Stimulated activated memory B cell treated with anti-CD40 and anti-IgM and Interleukin-4, amounts not matched to agents 10 μg/mL and 1 μg/mL and 100 μg/mL, for 72 hours (primary cell): ENCODE measurements around the gene MAML1.
"Not testable (repeated sequence)": the region's sequence is repeated elsewhere in the genome, so short reads cannot be mapped to it uniquely, and the experiment has no call there.

Experiments used
- ATAC-seq: fragments of 150-1000 bp; cut with Tn5 transposase; 2 replicates; pipeline ENCODE4 v1.10.0; 2021
- H3K27ac Mint-ChIP-seq: one replicate; pipeline ENCODE4 v1.8.0; 2022; ENCODE audit warnings: mild to moderate bottlenecking, mixed read lengths
- H3K27me3 Mint-ChIP-seq: one replicate; pipeline ENCODE4 v1.8.0; 2022; ENCODE audit warnings: mixed read lengths
- H3K36me3 Mint-ChIP-seq: one replicate; pipeline ENCODE4 v1.8.0; 2022; ENCODE audit warnings: mixed read lengths
- H3K4me1 Mint-ChIP-seq: one replicate; pipeline ENCODE4 v1.8.0; 2022; ENCODE audit warnings: mixed read lengths
- H3K4me3 Mint-ChIP-seq: one replicate; pipeline ENCODE4 v1.8.0; 2022; ENCODE audit warnings: mild to moderate bottlenecking, moderate library complexity, mixed read lengths
- H3K9me3 Mint-ChIP-seq: one replicate; pipeline ENCODE4 v1.8.0; 2022; ENCODE audit warnings: mixed read lengths

Gene MAML1

GRCh38 chr5:179729727-179730126 lies 2.9 kb upstream of the MAML1 start:
- H3K4me1 Mint-ChIP-seq = peaks cover 44% of the 10 kb centered on the region
- no peak overlapping the region for H3K4me3 Mint-ChIP-seq
- H3K27me3 Mint-ChIP-seq = no peaks in the 10 kb centered on the region
- no peak overlapping the region for H3K27ac Mint-ChIP-seq
- ATAC-seq = no peak
- peaks cover 42% of the 10 kb centered on the region for H3K36me3 Mint-ChIP-seq
- no peaks in the 10 kb centered on the region for H3K9me3 Mint-ChIP-seq

GRCh38 chr5:179730356-179730755 lies 2.3 kb upstream of the MAML1 start:
- no peaks in the 10 kb centered on the region for H3K27me3 Mint-ChIP-seq
- no peaks in the 10 kb centered on the region for H3K9me3 Mint-ChIP-seq
- peaks cover 46% of the 10 kb centered on the region for H3K4me1 Mint-ChIP-seq
- no peak overlapping the region for H3K4me3 Mint-ChIP-seq
- H3K27ac Mint-ChIP-seq = peak overlapping the region; percentile 53
- no peak for ATAC-seq
- H3K36me3 Mint-ChIP-seq = peaks cover 41% of the 10 kb centered on the region

- Mint-ChIP-seq H3K27me3 (no peaks in the 10 kb centered on the region), H3K36me3 (peaks cover 41% of the 10 kb centered on the region), H3K27ac (peak overlapping the region; percentile 53), H3K4me3 (no peak overlapping the region), H3K9me3 (no peaks in the 10 kb centered on the region), H3K4me1 (peaks cover 50% of the 10 kb centered on the region)
- no peak for ATAC-seq
Observed at GRCh38 chr5:179730852-179731251, 1.8 kb upstream of the MAML1 start.

- H3K4me1 Mint-ChIP-seq = peaks cover 54% of the 10 kb centered on the region
- peaks cover 34% of the 10 kb centered on the region for H3K36me3 Mint-ChIP-seq
- peak overlapping the region; percentile 73 for H3K4me3 Mint-ChIP-seq
Observed at GRCh38 chr5:179731791-179732411, 721 bp upstream of the MAML1 start.

GRCh38 chr5:179732918-179733771 lies 523 bp downstream of the MAML1 start:
- H3K27ac Mint-ChIP-seq = peak overlapping the region; percentile 86
- H3K4me3 Mint-ChIP-seq = peak overlapping the region; percentile 90
- peaks cover 59% of the 10 kb centered on the region for H3K4me1 Mint-ChIP-seq
- peaks cover 26% of the 10 kb centered on the region for H3K36me3 Mint-ChIP-seq
- ATAC-seq = peak; percentile 63
- H3K9me3 Mint-ChIP-seq = no peaks in the 10 kb centered on the region
- no peaks in the 10 kb centered on the region for H3K27me3 Mint-ChIP-seq

More at GRCh38 chr5:179731791-179732411, 721 bp upstream of the MAML1 start:
- Mint-ChIP-seq H3K9me3 (no peaks in the 10 kb centered on the region), H3K27ac (peak overlapping the region; percentile 86), H3K27me3 (no peaks in the 10 kb centered on the region)
- ATAC-seq = peak; percentile 54

- H3K36me3 Mint-ChIP-seq = peaks cover 30% of the 10 kb centered on the region
- no peak for ATAC-seq
- peak overlapping the region; percentile 86 for H3K27ac Mint-ChIP-seq
- H3K9me3 Mint-ChIP-seq = no peaks in the 10 kb centered on the region
- no peaks in the 10 kb centered on the region for H3K27me3 Mint-ChIP-seq
- H3K4me3 Mint-ChIP-seq = peak overlapping the region; percentile 90
- H3K4me1 Mint-ChIP-seq = peaks cover 65% of the 10 kb centered on the region
Observed at GRCh38 chr5:179733772-179734126, 1.1 kb downstream of the MAML1 start.

- Mint-ChIP-seq H3K4me3 (peak overlapping the region; percentile 90), H3K9me3 (no peaks in the 10 kb centered on the region), H3K27me3 (no peaks in the 10 kb centered on the region), H3K27ac (peak overlapping the region; percentile 86), H3K36me3 (peaks cover 32% of the 10 kb centered on the region), H3K4me1 (peaks cover 74% of the 10 kb centered on the region)
- ATAC-seq = no peak
Observed at GRCh38 chr5:179734536-179735164, 2.0 kb downstream of the MAML1 start.

- ATAC-seq = no peak
- Mint-ChIP-seq H3K27me3 (no peaks in the 10 kb centered on the region), H3K9me3 (no peaks in the 10 kb centered on the region), H3K4me1 (peaks cover 69% of the 10 kb centered on the region), H3K36me3 (peaks cover 29% of the 10 kb centered on the region), H3K27ac (no peak overlapping the region), H3K4me3 (no peak overlapping the region)
Observed at GRCh38 chr5:179738742-179739141, 6.1 kb downstream of the MAML1 start.

GRCh38 chr5:179744106-179744505 lies 11.5 kb downstream of the MAML1 start:
- H3K36me3 Mint-ChIP-seq = peaks cover 28% of the 10 kb centered on the region
- ATAC-seq, H3K27ac Mint-ChIP-seq, H3K9me3 Mint-ChIP-seq, H3K4me3 Mint-ChIP-seq, H3K27me3 Mint-ChIP-seq: not testable (repeated sequence)
- H3K4me1 Mint-ChIP-seq = peaks cover 45% of the 10 kb centered on the region

- no peak for ATAC-seq
- Mint-ChIP-seq H3K9me3 (no peaks in the 10 kb centered on the region), H3K27ac (no peak overlapping the region), H3K27me3 (no peaks in the 10 kb centered on the region), H3K4me1 (peaks cover 38% of the 10 kb centered on the region), H3K36me3 (peaks cover 25% of the 10 kb centered on the region), H3K4me3 (no peak overlapping the region)
Observed at GRCh38 chr5:179746872-179747271, 14.2 kb downstream of the MAML1 start.

GRCh38 chr5:179747811-179748210 lies 15.2 kb downstream of the MAML1 start:
- no peak for ATAC-seq
- Mint-ChIP-seq H3K9me3 (no peaks in the 10 kb centered on the region), H3K27ac (no peak overlapping the region), H3K4me3 (no peak overlapping the region), H3K36me3 (peaks cover 25% of the 10 kb centered on the region), H3K27me3 (no peaks in the 10 kb centered on the region), H3K4me1 (peaks cover 38% of the 10 kb centered on the region)

GRCh38 chr5:179749857-179750508 lies 17.4 kb downstream of the MAML1 start:
- no peak for ATAC-seq

GRCh38 chr5:179753971-179754370 lies 21.3 kb downstream of the MAML1 start:
- H3K4me3 Mint-ChIP-seq = no peak overlapping the region
- peak overlapping the region; percentile 6 for H3K27ac Mint-ChIP-seq
- peaks cover 18% of the 10 kb centered on the region for H3K36me3 Mint-ChIP-seq
- H3K27me3 Mint-ChIP-seq = no peaks in the 10 kb centered on the region
- H3K9me3 Mint-ChIP-seq = no peaks in the 10 kb centered on the region
- peaks cover 47% of the 10 kb centered on the region for H3K4me1 Mint-ChIP-seq
- ATAC-seq = no peak

More at GRCh38 chr5:179749857-179750508, 17.4 kb downstream of the MAML1 start:
- no peaks in the 10 kb centered on the region for H3K27me3 Mint-ChIP-seq
- no peaks in the 10 kb centered on the region for H3K9me3 Mint-ChIP-seq
- H3K4me3 Mint-ChIP-seq = no peak overlapping the region
- H3K4me1 Mint-ChIP-seq = peaks cover 57% of the 10 kb centered on the region
- no peak overlapping the region for H3K27ac Mint-ChIP-seq
- peaks cover 30% of the 10 kb centered on the region for H3K36me3 Mint-ChIP-seq

GRCh38 chr5:179755022-179755421 lies 22.4 kb downstream of the MAML1 start:
- no peak for ATAC-seq
- peaks cover 48% of the 10 kb centered on the region for H3K4me1 Mint-ChIP-seq
- no peak overlapping the region for H3K4me3 Mint-ChIP-seq
- H3K27ac Mint-ChIP-seq = peak overlapping the region; percentile 6
- peaks cover 13% of the 10 kb centered on the region for H3K36me3 Mint-ChIP-seq
- H3K9me3 Mint-ChIP-seq = no peaks in the 10 kb centered on the region
- H3K27me3 Mint-ChIP-seq = no peaks in the 10 kb centered on the region

- Mint-ChIP-seq H3K27me3 (no peaks in the 10 kb centered on the region), H3K4me3 (no peak overlapping the region), H3K27ac (no peak overlapping the region), H3K9me3 (no peaks in the 10 kb centered on the region), H3K4me1 (peaks cover 68% of the 10 kb centered on the region), H3K36me3 (no peaks in the 10 kb centered on the region)
- ATAC-seq = no peak
Observed at GRCh38 chr5:179758955-179759354, 26.3 kb downstream of the MAML1 start.
